ENCODE measurements around the gene MTG2. TPM values are rescaled to one million over a fixed set of nuclear protein-coding genes. Genes with fewer than 3 reads are reported as not detected.

MTG2 gene
- total RNA-seq, 2 donors from 2014 or later = 30.4 to 46.7 TPM

DNA sequence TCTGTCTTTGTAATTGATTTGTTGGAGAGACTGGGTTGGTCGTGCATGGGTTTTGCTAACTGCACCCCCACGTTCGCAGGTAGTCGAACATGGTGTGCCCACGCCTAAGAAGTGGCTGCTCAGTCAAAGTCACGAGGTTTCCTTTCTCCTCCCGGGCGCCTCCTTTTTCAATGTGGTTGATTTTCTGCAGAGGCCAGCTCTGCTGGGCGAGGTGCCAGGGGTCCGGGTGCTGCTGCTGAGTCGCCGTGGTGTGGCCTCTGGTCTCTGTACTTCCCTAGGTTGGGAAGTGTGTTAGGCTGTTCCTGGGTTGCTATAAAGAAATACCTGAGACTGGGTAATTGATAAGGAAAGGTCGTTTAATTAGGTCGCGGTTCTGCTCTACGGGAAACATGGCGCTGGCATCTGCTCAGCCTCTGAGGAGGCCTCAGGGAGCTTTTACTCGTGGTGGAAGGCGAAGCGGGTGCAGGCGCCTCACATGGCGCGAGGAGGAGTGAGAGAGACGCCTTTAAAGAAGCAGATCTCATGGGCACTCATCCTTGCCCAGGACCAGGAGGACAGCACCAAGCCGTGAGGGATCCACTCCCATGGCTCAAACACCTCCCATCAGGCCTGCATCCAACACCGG is 69.6 kb downstream of the MTG2 start:
- H3K27ac ChIP-seq = no peak overlapping the region
- H3K4me3 ChIP-seq = no peak overlapping the region
- TF ChIP-seq, protein P1, sequence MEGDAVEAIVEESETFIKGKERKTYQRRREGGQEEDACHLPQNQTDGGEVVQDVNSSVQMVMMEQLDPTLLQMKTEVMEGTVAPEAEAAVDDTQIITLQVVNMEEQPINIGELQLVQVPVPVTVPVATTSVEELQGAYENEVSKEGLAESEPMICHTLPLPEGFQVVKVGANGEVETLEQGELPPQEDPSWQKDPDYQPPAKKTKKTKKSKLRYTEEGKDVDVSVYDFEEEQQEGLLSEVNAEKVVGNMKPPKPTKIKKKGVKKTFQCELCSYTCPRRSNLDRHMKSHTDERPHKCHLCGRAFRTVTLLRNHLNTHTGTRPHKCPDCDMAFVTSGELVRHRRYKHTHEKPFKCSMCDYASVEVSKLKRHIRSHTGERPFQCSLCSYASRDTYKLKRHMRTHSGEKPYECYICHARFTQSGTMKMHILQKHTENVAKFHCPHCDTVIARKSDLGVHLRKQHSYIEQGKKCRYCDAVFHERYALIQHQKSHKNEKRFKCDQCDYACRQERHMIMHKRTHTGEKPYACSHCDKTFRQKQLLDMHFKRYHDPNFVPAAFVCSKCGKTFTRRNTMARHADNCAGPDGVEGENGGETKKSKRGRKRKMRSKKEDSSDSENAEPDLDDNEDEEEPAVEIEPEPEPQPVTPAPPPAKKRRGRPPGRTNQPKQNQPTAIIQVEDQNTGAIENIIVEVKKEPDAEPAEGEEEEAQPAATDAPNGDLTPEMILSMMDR (IDR thresholded peaks at IDR 0.05) = no peak
- no peak for DNase-seq
- H3K4me1 ChIP-seq = no peaks in the 10 kb centered on the region
- H3K9ac ChIP-seq (ENCODE audit: low read depth in 2 of 2, low read length in 2 of 2) = no peak overlapping the region
- intact Hi-C loops (cut with DNase I) = no loop called here
- no peaks in the 10 kb centered on the region for H3K27me3 ChIP-seq
- H3K9me3 ChIP-seq = no peaks in the 10 kb centered on the region
- no peaks in the 10 kb centered on the region for H3K36me3 ChIP-seq

Other genes with a start within 250 kb of the MTG2 start
- 10 to 100 TPM; 17.4 to 27.3 TPM for gene TAF4, start 117.1 kb upstream of the MTG2 start, total RNA-seq
- gene LSM14B, start 60.6 kb upstream of the MTG2 start, total RNA-seq = 10 to 100 TPM; 38.6 to 38.8 TPM
- 100 to 1,000 TPM; 164 to 315 TPM for gene PSMA7, start 39.6 kb upstream of the MTG2 start, total RNA-seq
- gene SS18L1, start 39.3 kb upstream of the MTG2 start, total RNA-seq = 10 to 100 TPM; 10.1 to 17.7 TPM
- not detected for gene HRH3, start 37.2 kb downstream of the MTG2 start, total RNA-seq
- 100 to 1,000 TPM in 1 of 2 donors, 10 to 100 TPM in 1; 77.3 to 102 TPM for gene OSBPL2, start 55.5 kb downstream of the MTG2 start, total RNA-seq
- 100 to 1,000 TPM in 1 of 2 donors, 10 to 100 TPM in 1; 70.5 to 109 TPM for gene ADRM1, start 120.0 kb downstream of the MTG2 start, total RNA-seq
- gene LAMA5, start 184.3 kb downstream of the MTG2 start, total RNA-seq = 10 to 100 TPM; 32.5 to 35.5 TPM
- gene RPS21, start 204.1 kb downstream of the MTG2 start, total RNA-seq = 1,000 to 10,000 TPM; 1,359 to 1,579 TPM
- 10 to 100 TPM in 1 of 2 donors, 1 to 10 TPM in 1; 7.8 to 10.5 TPM for gene CABLES2, start 224.3 kb downstream of the MTG2 start, total RNA-seq
- 10 to 100 TPM in 1 of 2 donors, 1 to 10 TPM in 1; 5.9 to 12.5 TPM for gene RBBP8NL, start 244.5 kb downstream of the MTG2 start, total RNA-seq